Measurements from ENCODE around the gene MOB1A. TPM values are rescaled to one million over a fixed set of nuclear protein-coding genes. Genes with fewer than 3 reads are reported as not detected.
"Not testable (repeated sequence)": the region's sequence is repeated elsewhere in the genome, so short reads cannot be mapped to it uniquely, and the experiment has no call there.

The MOB1A gene
- total and polyA plus RNA-seq, 8 donors, result 7.8 to 53.3 (median 20.1) TPM

GRCh38 chr2:74219846-74220486 lies 41.3 kb upstream of the MOB1A start:
- WGBS, 2 donors, result 92% methylated on average over 5 of the region's 5 CpGs
- DNase-seq (no peak), FAIRE-seq (no peak), ATAC-seq (no peak)
- peaks cover 0 to 4% (median 0%) of the 10 kb centered on the region in 3 donors for H3K4me1 ChIP-seq
- intact Hi-C loops (cut with DNase I), result no loop called here
- H3K27ac ChIP-seq, result no peak overlapping the region
- no peak for TF ChIP-seq CTCF (IDR thresholded peaks at IDR 0.05)
- H3K27me3 ChIP-seq, result no peaks in the 10 kb centered on the region
- peaks cover 0 to 8% (median 0%) of the 10 kb centered on the region in 3 donors for H3K36me3 ChIP-seq
- no peak overlapping the region for H3K4me3 ChIP-seq
- H3K9me3 ChIP-seq, result no peaks in the 10 kb centered on the region

- Histone ChIP-seq H3K4me1 (peaks cover 0 to 4% (median 0%) of the 10 kb centered on the region in 3 donors), H3K4me3 (no peak overlapping the region), H3K9me3 (no peaks in the 10 kb centered on the region), H3K36me3 (peaks cover 0 to 22% (median 0%) of the 10 kb centered on the region in 3 donors), H3K27me3 (no peaks in the 10 kb centered on the region), H3K27ac (no peak overlapping the region)
- ATAC-seq (no peak), DNase-seq (no peak), FAIRE-seq (no peak)
- WGBS, 2 donors, result 54 to 60% methylated on average over 2 of the region's 2 CpGs
- intact Hi-C loops (cut with DNase I), result no loop called here
- no peak for TF ChIP-seq CTCF (IDR thresholded peaks at IDR 0.05)
Measured at GRCh38 chr2:74216642-74217041, 38.0 kb upstream of the MOB1A start.

- intact Hi-C loops (cut with DNase I); ATAC-seq: not testable (repeated sequence)
- 85 to 91% methylated on average over 6 of the region's 6 CpGs for WGBS, 2 donors
Measured at GRCh38 chr2:74215771-74216170, 37.1 kb upstream of the MOB1A start.

GRCh38 chr2:74212702-74213410 lies 34.2 kb upstream of the MOB1A start:
- Histone ChIP-seq H3K9me3 (no peaks in the 10 kb centered on the region), H3K27me3 (no peaks in the 10 kb centered on the region), H3K27ac (no peak overlapping the region), H3K4me1 (peaks cover 0 to 4% (median 0%) of the 10 kb centered on the region in 3 donors), H3K4me3 (no peak overlapping the region), H3K36me3 (peaks cover 0 to 25% (median 4%) of the 10 kb centered on the region in 3 donors)
- 66 to 78% methylated on average over 3 of the region's 3 CpGs for WGBS, 2 donors
- no peak for ATAC-seq
- no peak for FAIRE-seq
- DNase-seq, result no peak
- intact Hi-C loops (cut with DNase I), result no loop called here
- TF ChIP-seq CTCF (IDR thresholded peaks at IDR 0.05), result no peak

More at GRCh38 chr2:74215771-74216170, 37.1 kb upstream of the MOB1A start:
- not testable (repeated sequence) for FAIRE-seq, H3K4me3 ChIP-seq, H3K27ac ChIP-seq, DNase-seq, H3K27me3 ChIP-seq, H3K4me1 ChIP-seq, H3K9me3 ChIP-seq
- peaks cover 0 to 22% (median 0%) of the 10 kb centered on the region in 3 donors for H3K36me3 ChIP-seq

- Histone ChIP-seq H3K9me3 (no peaks in the 10 kb centered on the region), H3K36me3 (peaks cover 0 to 4% (median 3%) of the 10 kb centered on the region in 3 donors), H3K4me3 (no peak overlapping the region), H3K27ac (peak overlapping the region in 3 of 4 donors; percentile 17 to 67 (median 60)), H3K4me1 (peaks cover 4 to 24% (median 13%) of the 10 kb centered on the region in 3 donors), H3K27me3 (no peaks in the 10 kb centered on the region)
- TF ChIP-seq CTCF (IDR thresholded peaks at IDR 0.05), result no peak
- WGBS, 2 donors, result 63 to 67% methylated on average over 6 of the region's 6 CpGs
- ATAC-seq (peak; percentile 25 to 77 (median 64)), FAIRE-seq (no peak), DNase-seq (no peak)
- intact Hi-C loops (cut with DNase I), result no loop called here
Measured at GRCh38 chr2:74206180-74206688, 27.6 kb upstream of the MOB1A start.

All from pancreas (tissue), 10 donors.